IMR-90 (cell line): ENCODE measurements around the gene SYNE1. TPM values are rescaled to one million over a fixed set of nuclear protein-coding genes. Genes with fewer than 3 reads are reported as not detected.

Experiments used
- ATAC-seq: fragments of 200-7000 bp; cut with Tn5 transposase; 2 replicates; pipeline ENCODE4 v1.9.1; 2020; ENCODE audit warnings: low read depth, mild to moderate bottlenecking, moderate library complexity
- BruUV-seq: library from RNA; stranded (reverse); fragments of 400-500 nt; replicated peaks from 2 replicates; lab custom pipeline; 2021; lab: Mats Ljungman, UMichigan
- CTCF ChIA-PET: fragments of 300-600 bp; formaldehyde crosslinking; extraction: SDS; loops from one replicate; lab custom pipeline; 2021; ENCODE audit warnings: antibody characterized with exemption; lab: Yijun Ruan, JAX
- POLR2A ChIA-PET: fragments of 300-600 bp; sonication (Branson Sonifier 250); formaldehyde crosslinking; loops from one replicate; lab custom pipeline; 2022; ENCODE audit warnings: antibody characterized with exemption; ENCODE audit not compliant: unreplicated experiment; lab: Charles Lee
- DNase-seq: peaks from one replicate; pipeline ENCODE4 v3.0.0; 2013
- H2AFZ ChIP-seq: replicated peaks from 2 replicates; pipeline ENCODE3; 2013; ENCODE audit warnings: low read length, mild to moderate bottlenecking; ENCODE audit not compliant: poor library complexity
- H2AK5ac ChIP-seq: 2 replicates; pipeline ENCODE4 v1.6.1; 2013; ENCODE audit warnings: low read depth, low read length, inconsistent platforms
- H2AK9ac ChIP-seq: replicated peaks from 2 replicates; pipeline ENCODE3; 2013; ENCODE audit warnings: mild to moderate bottlenecking, low read depth, low read length, moderate library complexity; ENCODE audit not compliant: poor library complexity
- H2BK120ac ChIP-seq: 2 replicates; pipeline ENCODE4 v1.6.1; 2013; ENCODE audit warnings: low read depth, low read length, inconsistent platforms
- H2BK15ac ChIP-seq: 3 replicates; pipeline ENCODE4 v1.6.1; 2013; ENCODE audit warnings: low read depth, low read length, inconsistent platforms
- H2BK20ac ChIP-seq: 2 replicates; pipeline ENCODE4 v1.6.1; 2013; ENCODE audit warnings: low read depth, mild to moderate bottlenecking, inconsistent platforms, low read length, moderate library complexity
- H2BK5ac ChIP-seq: 2 replicates; pipeline ENCODE4 v1.6.1; 2013; ENCODE audit warnings: mild to moderate bottlenecking, low read depth, low read length, inconsistent platforms; ENCODE audit not compliant: poor library complexity, severe bottlenecking
- H3K14ac ChIP-seq: replicated peaks from 2 replicates; pipeline ENCODE4 v1.6.1; 2013; ENCODE audit warnings: low read depth, low read length, inconsistent platforms
- H3K18ac ChIP-seq: 2 replicates; pipeline ENCODE4 v1.6.1; 2013; ENCODE audit warnings: low read depth, low read length, control low read depth
- H3K23ac ChIP-seq: 2 replicates; pipeline ENCODE4 v1.6.1; 2013; ENCODE audit warnings: low read depth, low read length, inconsistent platforms
- H3K27ac ChIP-seq: 2 replicates; pipeline ENCODE4 v1.5.1; 2013; ENCODE audit warnings: mild to moderate bottlenecking, control low read depth, low read length; ENCODE audit not compliant: insufficient read depth
- H3K27me3 ChIP-seq: 2 replicates; pipeline ENCODE4 v1.6.1; 2013; ENCODE audit warnings: low read length; ENCODE audit not compliant: control insufficient read depth, insufficient read depth
- H3K36me3 ChIP-seq: 2 replicates; pipeline ENCODE4 v1.6.1; 2013; ENCODE audit warnings: low read length, mixed read lengths; ENCODE audit not compliant: control insufficient read depth, insufficient read depth
- H3K4ac ChIP-seq: 2 replicates; pipeline ENCODE4 v1.6.1; 2013; ENCODE audit warnings: low read depth, low read length, inconsistent platforms
- H3K4me1 ChIP-seq: 2 replicates; pipeline ENCODE4 v1.6.1; 2013; ENCODE audit warnings: low read length, mixed read lengths; ENCODE audit not compliant: control insufficient read depth, insufficient read depth
- H3K4me2 ChIP-seq: 2 replicates; pipeline ENCODE4 v1.6.1; 2013; ENCODE audit warnings: low read depth, mild to moderate bottlenecking, control low read depth, low read length, moderate library complexity
- H3K4me3 ChIP-seq: 2 replicates; pipeline ENCODE4 v1.5.1; 2013; ENCODE audit warnings: low read depth, mild to moderate bottlenecking, control low read depth, low read length, moderate library complexity; ENCODE audit not compliant: insufficient read depth
- H3K56ac ChIP-seq: 2 replicates; pipeline ENCODE4 v1.6.1; 2013; ENCODE audit warnings: low read length, inconsistent platforms; ENCODE audit not compliant: insufficient read depth; ENCODE audit errors: extremely low read depth
- H3K79me1 ChIP-seq, 2 experiments: 2 replicates each; pipeline ENCODE4 v1.6.1; 2013; ENCODE audit warnings: low read length in 2 of 2, inconsistent platforms in 1 of 2, low read depth in 1 of 2
- H3K9ac ChIP-seq: 2 replicates; pipeline ENCODE4 v1.6.1; 2013; ENCODE audit warnings: low read depth, low read length, control low read depth
- H3K9me1 ChIP-seq: 2 replicates; pipeline ENCODE4 v1.6.1; 2013; ENCODE audit warnings: low read length, inconsistent platforms; ENCODE audit not compliant: insufficient read depth
- H3K9me3 ChIP-seq: 2 replicates; pipeline ENCODE4 v1.6.1; 2013; ENCODE audit warnings: low read length; ENCODE audit not compliant: control insufficient read depth, insufficient read depth
- H4K20me1 ChIP-seq: 2 replicates; pipeline ENCODE4 v1.6.1; 2013; ENCODE audit warnings: low read length, inconsistent platforms; ENCODE audit not compliant: insufficient read depth
- H4K5ac ChIP-seq: 2 replicates; pipeline ENCODE4 v1.6.1; 2013; ENCODE audit warnings: mild to moderate bottlenecking, low read depth, low read length, control low read depth
- H4K8ac ChIP-seq, 2 experiments: 2 replicates each; pipeline ENCODE4 v1.6.1; 2013; ENCODE audit warnings: low read depth in 2 of 2, low read length in 2 of 2, control low read depth in 1 of 2, inconsistent platforms in 1 of 2
- H4K91ac ChIP-seq: 2 replicates; pipeline ENCODE4 v1.6.1; 2013; ENCODE audit warnings: low read depth, low read length, inconsistent platforms; ENCODE audit not compliant: insufficient read depth
- BHLHE40 ChIP-seq: fragments of 150-350 bp; IDR thresholded peaks from 2 replicates; pipeline ENCODE4 v1.6.1; 2016; ENCODE audit warnings: mild to moderate bottlenecking, low read depth, low read length
- CEBPB ChIP-seq: IDR thresholded peaks from 2 replicates; pipeline ENCODE4 v1.6.1; 2012; ENCODE audit warnings: low read depth, low read length, improper control_type of control experiment
- CHD1 ChIP-seq: IDR thresholded peaks from 2 replicates; pipeline ENCODE4 v1.6.1; 2012; ENCODE audit warnings: low read depth, low read length, improper control_type of control experiment
- FOS ChIP-seq: fragments of 150-350 bp; IDR thresholded peaks from 2 replicates; pipeline ENCODE4 v1.6.1; 2016; ENCODE audit warnings: low read depth, low read length
- MAFK ChIP-seq: IDR thresholded peaks from 2 replicates; pipeline ENCODE4 v1.6.1; 2012; ENCODE audit warnings: low read depth, low read length, improper control_type of control experiment
- MAZ ChIP-seq: IDR thresholded peaks from 2 replicates; pipeline ENCODE4 v1.6.1; 2012; ENCODE audit warnings: low read depth, mild to moderate bottlenecking, low read length, improper control_type of control experiment, moderate library complexity, borderline replicate concordance
- MXI1 ChIP-seq: IDR thresholded peaks from 2 replicates; pipeline ENCODE4 v1.6.1; 2012; ENCODE audit warnings: low read depth, mild to moderate bottlenecking, low read length, moderate library complexity, borderline replicate concordance
- NFE2L2 ChIP-seq: fragments of 150-350 bp; IDR thresholded peaks from 2 replicates; pipeline ENCODE4 v1.6.1; 2016; ENCODE audit warnings: low read depth, mild to moderate bottlenecking, low read length
- POLR2A ChIP-seq: IDR thresholded peaks from 2 replicates; pipeline ENCODE4 v1.6.1; 2012; ENCODE audit warnings: mild to moderate bottlenecking, low read depth, low read length
- RAD21 ChIP-seq: IDR thresholded peaks from 2 replicates; pipeline ENCODE4 v1.6.1; 2012; ENCODE audit warnings: low read length, improper control_type of control experiment
- RCOR1 ChIP-seq: IDR thresholded peaks from 2 replicates; pipeline ENCODE4 v1.6.1; 2012; ENCODE audit warnings: mild to moderate bottlenecking, low read length, improper control_type of control experiment; ENCODE audit not compliant: insufficient replicate concordance
- RFX5 ChIP-seq: IDR thresholded peaks from 2 replicates; pipeline ENCODE4 v1.8.0; 2012; ENCODE audit warnings: low read depth, mild to moderate bottlenecking, low read length, moderate library complexity
- SMC3 ChIP-seq: fragments of 150-350 bp; IDR thresholded peaks from 2 replicates; pipeline ENCODE4 v1.6.1; 2016; ENCODE audit warnings: low read depth, mild to moderate bottlenecking, antibody characterized with exemption, low read length, moderate library complexity
- WGBS, 2 experiments: methylation state at CpG; one replicate each; pipeline versions ENCODE4 v1.1.5 to v1.1.7; 2013; ENCODE audit warnings: missing lambda C conversion rate in 2 of 2; ENCODE audit not compliant: insufficient read length in 1 of 2; ENCODE audit errors: extremely low coverage in 2 of 2; 5-methylcytosine and 5-hydroxymethylcytosine counted together
- dilution Hi-C: fragments of 300-500 bp; cut with HindIII; formaldehyde crosslinking; loops from one replicate; pipeline ENCODE4 v1.14.3; 2018; ENCODE audit warnings: low sequenced_read_pairs; ENCODE audit not compliant: unreplicated experiment
- in situ Hi-C: fragments of 300-500 bp; cut with MboI; formaldehyde crosslinking; loops from 3 replicates; pipeline ENCODE4 v1.14.3; 2019; ENCODE audit warnings: low sequenced_read_pairs, inconsistent platforms, mixed read lengths
- intact Hi-C: fragments of 100-400 bp; cut with micrococcal nuclease; formaldehyde crosslinking; loops from 2 replicates; pipeline ENCODE4 v1.10.0; 2022
- polyA plus RNA-seq, 3 experiments: library from polyadenylated mRNA; depleted of rRNA; stranded (reverse); fragments of >200 nt; gene quantifications; 2 replicates each; pipeline ENCODE4 v1.2.3, GENCODE V29; 2012; ENCODE audit warnings: low replicate concordance in 1 of 3
- total RNA-seq: library from RNA; depleted of rRNA; stranded (reverse); fragments of >200 nt; gene quantifications from 2 replicates; pipeline ENCODE4 v1.2.3, GENCODE V29; 2012
- TF ChIP-seq, protein P1 (sequence below): conservative IDR thresholded peaks from 2 replicates; pipeline ENCODE4 v1.5.1; 2012; ENCODE audit warnings: mild to moderate bottlenecking, low read depth, low read length, improper control_type of control experiment
- TF ChIP-seq, protein P2 (sequence below): fragments of 150-350 bp; IDR thresholded peaks from 2 replicates; pipeline ENCODE4 v1.6.1; 2017; ENCODE audit warnings: mild to moderate bottlenecking, antibody characterized with exemption, low read length, low read depth

SYNE1 gene
- total and polyA plus RNA-seq, 2 of the 4 experiments (the other 2 are of a cell fraction) = 34.1 to 159 TPM

DNA sequence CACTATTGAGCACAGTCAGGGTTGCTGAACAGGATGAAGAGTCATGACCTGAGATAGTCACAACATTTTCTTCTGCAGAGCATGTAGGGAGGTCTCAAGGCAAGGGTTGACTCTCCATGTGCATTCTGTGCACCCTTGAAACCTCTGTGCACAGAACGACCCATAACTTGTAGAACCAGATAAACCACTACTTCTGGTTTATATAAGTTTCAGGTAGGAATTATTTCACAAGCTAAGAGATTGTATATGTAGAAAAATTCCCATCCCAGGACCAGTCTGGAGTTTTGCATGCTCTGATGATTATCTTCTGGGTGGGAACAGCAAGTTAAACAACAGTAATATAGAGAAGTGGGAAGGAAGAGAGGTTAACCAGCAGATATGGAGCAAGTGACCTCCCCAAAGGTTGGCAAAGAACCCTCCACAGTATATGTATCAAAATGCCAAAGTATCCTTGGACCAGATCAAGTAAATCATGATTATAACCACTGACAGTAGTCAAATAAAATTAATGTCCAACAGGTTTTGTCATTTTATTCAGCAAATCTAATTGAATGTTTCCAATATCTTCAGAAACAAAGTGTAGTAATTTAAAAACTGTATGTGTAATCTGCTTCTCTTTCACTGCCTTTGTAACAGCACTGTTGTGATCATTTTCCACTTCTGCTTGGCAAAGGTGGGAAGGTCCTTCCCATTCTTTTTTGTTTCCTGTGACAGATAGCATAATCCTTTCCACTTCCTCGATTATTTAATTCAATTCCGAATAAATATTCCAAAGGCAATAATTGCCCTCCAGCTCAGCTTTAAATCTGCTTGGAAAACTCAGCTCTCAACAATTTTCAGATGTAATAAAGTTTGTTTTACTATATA lies 104.4 kb downstream of the SYNE1 start:
- Histone ChIP-seq H3K36me3 (0 out of 2 replicates have a peak, but pooled peaks cover 1% of the 10 kb centered on the region), H3K56ac (no peak overlapping the region), H3K27ac (no peak overlapping the region), H4K20me1 (no peaks in the 10 kb centered on the region), H4K8ac (no peak overlapping the region), H2BK20ac (no peak overlapping the region), H3K79me1 (peaks cover 0 to 10% of the 10 kb centered on the region in 2 experiments; a peak in 1 of 4 replicates), H3K9me1 (no peaks in the 10 kb centered on the region), H3K9me3 (no peaks in the 10 kb centered on the region), H4K91ac (no peak overlapping the region), H3K4me3 (no peak overlapping the region), H2BK5ac (no peak overlapping the region), H3K23ac (no peak overlapping the region), H2AK5ac (no peak overlapping the region), H2AFZ (no peak overlapping the region), H2BK15ac (no peak overlapping the region), H3K18ac (no peak overlapping the region), H2AK9ac (no peak overlapping the region), H3K4me2 (no peak overlapping the region), H2BK120ac (no peak overlapping the region), H4K5ac (no peak overlapping the region), H3K4me1 (peaks cover 4% of the 10 kb centered on the region; the same call in 1 of the 2 replicates), H3K27me3 (no peaks in the 10 kb centered on the region), H3K14ac (no peak overlapping the region), H3K9ac (no peak overlapping the region), H3K4ac (no peak overlapping the region)
- no peak for ATAC-seq
- no peak for DNase-seq
- no CpG with 5 or more reads among the region's 3 CpGs for WGBS, 2 experiments
- intact Hi-C loops (no loop called here), dilution Hi-C loops (no loop called here), in situ Hi-C loops (no loop called here)
- CTCF ChIA-PET = interaction anchor here (1.0 kb wide), 1 partner anchor 155 kb away, joined by 8 read pairs; no protein-coding TSS in a partner anchor
- no TSS peak for BruUV-seq
- POLR2A ChIA-PET = no interaction called here
- TF ChIP-seq SMC3 (no peak), RCOR1 (no peak), MAFK (no peak), BHLHE40 (no peak), FOS (no peak), RFX5 (no peak), NFE2L2 (no peak), CEBPB (no peak), MXI1 (no peak), RAD21 (no peak), MAZ (no peak), CHD1 (no peak), POLR2A (no peak)
- TF ChIP-seq, protein P1, sequence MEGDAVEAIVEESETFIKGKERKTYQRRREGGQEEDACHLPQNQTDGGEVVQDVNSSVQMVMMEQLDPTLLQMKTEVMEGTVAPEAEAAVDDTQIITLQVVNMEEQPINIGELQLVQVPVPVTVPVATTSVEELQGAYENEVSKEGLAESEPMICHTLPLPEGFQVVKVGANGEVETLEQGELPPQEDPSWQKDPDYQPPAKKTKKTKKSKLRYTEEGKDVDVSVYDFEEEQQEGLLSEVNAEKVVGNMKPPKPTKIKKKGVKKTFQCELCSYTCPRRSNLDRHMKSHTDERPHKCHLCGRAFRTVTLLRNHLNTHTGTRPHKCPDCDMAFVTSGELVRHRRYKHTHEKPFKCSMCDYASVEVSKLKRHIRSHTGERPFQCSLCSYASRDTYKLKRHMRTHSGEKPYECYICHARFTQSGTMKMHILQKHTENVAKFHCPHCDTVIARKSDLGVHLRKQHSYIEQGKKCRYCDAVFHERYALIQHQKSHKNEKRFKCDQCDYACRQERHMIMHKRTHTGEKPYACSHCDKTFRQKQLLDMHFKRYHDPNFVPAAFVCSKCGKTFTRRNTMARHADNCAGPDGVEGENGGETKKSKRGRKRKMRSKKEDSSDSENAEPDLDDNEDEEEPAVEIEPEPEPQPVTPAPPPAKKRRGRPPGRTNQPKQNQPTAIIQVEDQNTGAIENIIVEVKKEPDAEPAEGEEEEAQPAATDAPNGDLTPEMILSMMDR = no peak
- TF ChIP-seq, protein P2, sequence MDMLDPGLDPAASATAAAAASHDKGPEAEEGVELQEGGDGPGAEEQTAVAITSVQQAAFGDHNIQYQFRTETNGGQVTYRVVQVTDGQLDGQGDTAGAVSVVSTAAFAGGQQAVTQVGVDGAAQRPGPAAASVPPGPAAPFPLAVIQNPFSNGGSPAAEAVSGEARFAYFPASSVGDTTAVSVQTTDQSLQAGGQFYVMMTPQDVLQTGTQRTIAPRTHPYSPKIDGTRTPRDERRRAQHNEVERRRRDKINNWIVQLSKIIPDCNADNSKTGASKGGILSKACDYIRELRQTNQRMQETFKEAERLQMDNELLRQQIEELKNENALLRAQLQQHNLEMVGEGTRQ = no peak
